ENCODE results near the gene GRAMD1C.

GRAMD1C gene

DNA sequence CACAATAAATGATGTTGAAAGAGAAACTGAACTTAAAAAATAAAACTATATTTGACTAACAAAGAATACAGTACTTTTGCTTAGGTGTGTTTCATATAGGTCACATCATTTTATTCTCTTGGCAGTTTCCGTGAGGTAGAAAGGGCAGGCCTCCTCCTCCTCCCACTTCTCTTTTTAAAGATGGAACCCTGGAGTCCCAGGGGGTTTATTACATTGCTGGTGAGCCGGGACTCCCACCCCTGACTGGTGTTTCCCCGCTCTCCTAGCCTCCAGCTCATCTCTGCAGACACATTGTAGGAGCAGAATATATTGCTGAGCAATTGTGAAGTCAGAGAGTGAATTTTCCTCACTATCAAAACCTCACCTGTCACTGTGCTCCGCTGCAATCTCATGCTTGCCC, 139.2 kb downstream of the GRAMD1C start:
- no peak overlapping the region for H3K4me3 ChIP-seq (ENCODE audit: low read depth, low read length, poor library complexity, severe bottlenecking)
- no peaks in the 10 kb centered on the region for H3K27me3 ChIP-seq (ENCODE audit: insufficient read depth, low read length)
- H3K27ac ChIP-seq (ENCODE audit: low read depth, low read length, poor library complexity, severe bottlenecking) = no peak overlapping the region
- no peaks in the 10 kb centered on the region for H3K79me2 ChIP-seq (ENCODE audit: insufficient read depth, low read length)
- no peak overlapping the region for H2AFZ ChIP-seq (ENCODE audit: low read length)
- TF ChIP-seq CTCF (IDR thresholded peaks at IDR 0.05; ENCODE audit: low read length) (no peak), EZH2 (IDR thresholded peaks at IDR 0.05; ENCODE audit: borderline replicate concordance, low read length) (no peak)
- peaks cover 35% of the 10 kb centered on the region for H3K36me3 ChIP-seq (ENCODE audit: insufficient read depth, low read length)
- H3K9me2 ChIP-seq (ENCODE audit: low read depth, low read length) = no peaks in the 10 kb centered on the region
- H3K4me2 ChIP-seq (ENCODE audit: low read length) = no peak overlapping the region
- H3K9ac ChIP-seq (ENCODE audit: low read length) = no peak overlapping the region
- H3K4me1 ChIP-seq (ENCODE audit: insufficient read depth, low read length, severe bottlenecking) = peaks cover 8% of the 10 kb centered on the region
- H3K9me3 ChIP-seq (ENCODE audit: low read length) = peaks cover 3% of the 10 kb centered on the region; the same call in 1 of the 2 replicates
- H3F3A ChIP-seq (ENCODE audit: insufficient read depth, low read length) = no peaks in the 10 kb centered on the region
- H4K20me1 ChIP-seq (ENCODE audit: insufficient read depth, low read length) = no peaks in the 10 kb centered on the region

GRCh38 chr3:113979916-113980315, 141.3 kb downstream of the GRAMD1C start:
- H3F3A ChIP-seq (ENCODE audit: insufficient read depth, low read length) = no peaks in the 10 kb centered on the region
- no peak overlapping the region for H3K4me2 ChIP-seq (ENCODE audit: low read length)
- H3K4me3 ChIP-seq (ENCODE audit: low read depth, low read length, poor library complexity, severe bottlenecking) = no peak overlapping the region
- no peaks in the 10 kb centered on the region for H3K9me3 ChIP-seq (ENCODE audit: low read length)
- TF ChIP-seq EZH2 (IDR thresholded peaks at IDR 0.05; ENCODE audit: borderline replicate concordance, low read length) (no peak), CTCF (IDR thresholded peaks at IDR 0.05; ENCODE audit: low read length) (no peak)
- H3K4me1 ChIP-seq (ENCODE audit: insufficient read depth, low read length, severe bottlenecking) = peaks cover 8% of the 10 kb centered on the region
- H3K27me3 ChIP-seq (ENCODE audit: insufficient read depth, low read length) = no peaks in the 10 kb centered on the region
- no peak overlapping the region for H2AFZ ChIP-seq (ENCODE audit: low read length)
- H3K9me2 ChIP-seq (ENCODE audit: low read depth, low read length) = no peaks in the 10 kb centered on the region
- H4K20me1 ChIP-seq (ENCODE audit: insufficient read depth, low read length) = no peaks in the 10 kb centered on the region
- H3K79me2 ChIP-seq (ENCODE audit: insufficient read depth, low read length) = no peaks in the 10 kb centered on the region
- no peak overlapping the region for H3K9ac ChIP-seq (ENCODE audit: low read length)
- peaks cover 18% of the 10 kb centered on the region for H3K36me3 ChIP-seq (ENCODE audit: insufficient read depth, low read length)
- H3K27ac ChIP-seq (ENCODE audit: low read depth, low read length, poor library complexity, severe bottlenecking) = no peak overlapping the region

DNA sequence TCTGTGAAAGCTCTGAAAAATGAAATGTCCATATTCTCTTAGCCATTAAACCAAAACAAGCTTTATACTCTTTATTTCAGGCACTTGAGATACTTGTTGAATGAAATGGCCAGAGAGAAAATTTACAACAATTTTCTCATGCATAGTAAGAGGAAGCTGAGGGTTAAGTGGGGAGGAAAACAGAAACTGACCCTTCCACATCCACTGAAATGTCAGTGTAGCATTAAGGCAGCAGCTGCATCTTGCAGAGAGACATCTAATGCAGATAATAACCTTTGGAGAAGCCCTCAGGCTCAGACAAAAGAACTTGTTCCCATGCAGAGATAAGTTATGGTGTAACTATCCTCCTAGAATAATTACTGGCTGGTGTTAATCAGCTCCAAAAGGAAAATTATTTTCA, 143.2 kb downstream of the GRAMD1C start:
- no peak overlapping the region for H3K27ac ChIP-seq (ENCODE audit: low read depth, low read length, poor library complexity, severe bottlenecking)
- no peak overlapping the region for H3K4me3 ChIP-seq (ENCODE audit: low read depth, low read length, poor library complexity, severe bottlenecking)
- TF ChIP-seq EZH2 (IDR thresholded peaks at IDR 0.05; ENCODE audit: borderline replicate concordance, low read length) (no peak), CTCF (IDR thresholded peaks at IDR 0.05; ENCODE audit: low read length) (no peak)

More for the DNA sequence above, 143.2 kb downstream of the GRAMD1C start:
- Histone ChIP-seq H2AFZ (ENCODE audit: low read length) (no peak overlapping the region), H3K4me1 (ENCODE audit: insufficient read depth, low read length, severe bottlenecking) (peaks cover 18% of the 10 kb centered on the region), H3K4me2 (ENCODE audit: low read length) (no peak overlapping the region), H3K36me3 (ENCODE audit: insufficient read depth, low read length) (peaks cover 10% of the 10 kb centered on the region; the same call in 1 of the 2 replicates), H3K9ac (ENCODE audit: low read length) (no peak overlapping the region), H3K27me3 (ENCODE audit: insufficient read depth, low read length) (no peaks in the 10 kb centered on the region), H3F3A (ENCODE audit: insufficient read depth, low read length) (no peaks in the 10 kb centered on the region), H3K79me2 (ENCODE audit: insufficient read depth, low read length) (no peaks in the 10 kb centered on the region), H4K20me1 (ENCODE audit: insufficient read depth, low read length) (no peaks in the 10 kb centered on the region), H3K9me2 (ENCODE audit: low read depth, low read length) (no peaks in the 10 kb centered on the region), H3K9me3 (ENCODE audit: low read length) (no peaks in the 10 kb centered on the region)
